HL-60/S4 treated with phorbol 12-myristate 13-acetate at 8.2 ng/mL for 4 days and 3 days (cell line): Measurements from ENCODE around the gene ANKS1A.

Experiments
- in situ Hi-C: fragments of 300-500 bp; cut with MboI; formaldehyde crosslinking; loops from 2 replicates; pipeline ENCODE4 v1.15.0; 2022; ENCODE audit warnings: low sequenced_read_pairs

The ANKS1A gene

GRCh38 chr6:34953061-34954025 lies 64.3 kb downstream of the ANKS1A start:
- in situ Hi-C loops = no loop called here

- in situ Hi-C loops = no loop called here
Observed at GRCh38 chr6:34955442-34955841, 66.4 kb downstream of the ANKS1A start.

- in situ Hi-C loops = no loop called here
Observed at GRCh38 chr6:34957231-34957783, 68.3 kb downstream of the ANKS1A start.

GRCh38 chr6:34958734-34959133 lies 69.7 kb downstream of the ANKS1A start:
- in situ Hi-C loops = no loop called here

- in situ Hi-C loops = no loop called here
Observed at GRCh38 chr6:34959224-34959623, 70.2 kb downstream of the ANKS1A start.

GRCh38 chr6:34961082-34961481 lies 72.0 kb downstream of the ANKS1A start:
- in situ Hi-C loops = no loop called here

GRCh38 chr6:34961574-34961973 lies 72.5 kb downstream of the ANKS1A start:
- in situ Hi-C loops = no loop called here

- in situ Hi-C loops = no loop called here
Observed at GRCh38 chr6:34964564-34964963, 75.5 kb downstream of the ANKS1A start.

- in situ Hi-C loops = no loop called here
Observed at GRCh38 chr6:34967461-34967860, 78.4 kb downstream of the ANKS1A start.

GRCh38 chr6:34969662-34970265 lies 80.7 kb downstream of the ANKS1A start:
- in situ Hi-C loops = no loop called here

GRCh38 chr6:34970488-34970887 lies 81.4 kb downstream of the ANKS1A start:
- in situ Hi-C loops = no loop called here

- in situ Hi-C loops = no loop called here
Observed at GRCh38 chr6:34970957-34971356, 81.9 kb downstream of the ANKS1A start.

GRCh38 chr6:34973547-34974248 lies 84.6 kb downstream of the ANKS1A start:
- in situ Hi-C loops = no loop called here

GRCh38 chr6:34974249-34974642 lies 85.2 kb downstream of the ANKS1A start:
- in situ Hi-C loops = no loop called here

- in situ Hi-C loops = loop anchor here (25.0 kb wide), 1 partner anchor 261 kb away; no protein-coding TSS in a partner anchor
Observed at GRCh38 chr6:34976239-34976638, 87.2 kb downstream of the ANKS1A start.

GRCh38 chr6:34979218-34979617 lies 90.2 kb downstream of the ANKS1A start:
- in situ Hi-C loops = loop anchor here (25.0 kb wide), 1 partner anchor 258 kb away; no protein-coding TSS in a partner anchor

- in situ Hi-C loops = loop anchor here (10.0 to 25.0 kb wide), 2 partner anchors 165 to 257 kb away; partner anchors contain the start of gene TCP11
Observed at GRCh38 chr6:34979994-34980393, 90.9 kb downstream of the ANKS1A start.

- in situ Hi-C loops = loop anchor here (10.0 to 25.0 kb wide), 2 partner anchors 163 to 256 kb away; partner anchors contain the start of gene TCP11
Observed at GRCh38 chr6:34981366-34981765, 92.3 kb downstream of the ANKS1A start.

- in situ Hi-C loops = loop anchor here (10.0 to 25.0 kb wide), 2 partner anchors 163 to 255 kb away; partner anchors contain the start of gene TCP11
Observed at GRCh38 chr6:34981951-34982350, 92.9 kb downstream of the ANKS1A start.

GRCh38 chr6:34982424-34982852 lies 93.4 kb downstream of the ANKS1A start:
- in situ Hi-C loops = loop anchor here (10.0 to 25.0 kb wide), 2 partner anchors 162 to 255 kb away; partner anchors contain the start of gene TCP11
